HG03135 (cell line): ENCODE results near the gene OTOL1.

ENCODE experiments used
- ATAC-seq: cut with Tn5 transposase; IDR thresholded peaks from one replicate; pipeline ENCODE4 v1.9.1; 2021; ENCODE audit warnings: mild to moderate bottlenecking, moderate library complexity; ENCODE audit not compliant: unreplicated experiment

OTOL1 gene

GRCh38 chr3:161531930-161532329 lies 35.3 kb downstream of the OTOL1 start:
- no peak for ATAC-seq

GRCh38 chr3:161540594-161540993 lies 44.0 kb downstream of the OTOL1 start:
- ATAC-seq = peak; percentile 73

- no peak for ATAC-seq
These were observed 49.2 kb downstream of the OTOL1 start for GRCh38 chr3:161545824-161546223.

- no peak for ATAC-seq
These were observed 51.7 kb downstream of the OTOL1 start for GRCh38 chr3:161548301-161548700.

- ATAC-seq = no peak
These were observed 52.7 kb downstream of the OTOL1 start for GRCh38 chr3:161549261-161549660.

- no peak for ATAC-seq
These were observed 54.0 kb downstream of the OTOL1 start for GRCh38 chr3:161550491-161551195.

- ATAC-seq = no peak
These were observed 55.1 kb downstream of the OTOL1 start for GRCh38 chr3:161551697-161552096.

- ATAC-seq = no peak
These were observed 56.5 kb downstream of the OTOL1 start for GRCh38 chr3:161552984-161553560.
